Kidney (tissue), 14 donors: Measurements from ENCODE around the gene ADD2. TPM values are rescaled to one million over a fixed set of nuclear protein-coding genes. Genes with fewer than 3 reads are reported as not detected.

Experiments
- DNase-seq, 5 donors: peaks; one replicate each; pipeline ENCODE4 v3.0.0-alpha.2; 2013 to 2020
- FAIRE-seq: peaks from 2 replicates; lab custom pipeline; 2012; peaks lifted over from hg19 to GRCh38; lab: Jason Lieb, UNC
- H3K27ac ChIP-seq, 2 donors: one replicate each; pipeline ENCODE4 v1.7.0; 2013; ENCODE audit warnings: low read depth in 2 of 2, low read length in 2 of 2, inconsistent platforms in 1 of 2
- H3K27me3 ChIP-seq: one replicate; pipeline ENCODE4 v1.7.1; 2013; ENCODE audit warnings: low read length, inconsistent platforms; ENCODE audit not compliant: control insufficient read depth, insufficient read depth
- H3K36me3 ChIP-seq, 3 donors: one replicate each; pipeline versions ENCODE4 v1.7.0 to v1.7.1; 2013; ENCODE audit warnings: low read length in 3 of 3, control low read depth in 1 of 3, inconsistent platforms in 1 of 3; ENCODE audit not compliant: insufficient read depth in 3 of 3, control insufficient read depth in 2 of 3
- H3K4me1 ChIP-seq, 3 donors: one replicate each; pipeline versions ENCODE4 v1.7.0 to v1.7.1; 2013; ENCODE audit warnings: low read length in 3 of 3, inconsistent platforms in 1 of 3, low read depth in 1 of 3; ENCODE audit not compliant: control insufficient read depth in 2 of 3, insufficient read depth in 2 of 3
- H3K4me3 ChIP-seq, 3 donors: one replicate each; pipeline versions ENCODE4 v1.7.0 to v1.8.1; 2013; ENCODE audit warnings: low read length in 3 of 3, control low read depth in 1 of 3, inconsistent platforms in 1 of 3
- H3K9ac ChIP-seq, 3 donors: one replicate each; pipeline versions ENCODE4 v1.7.0 to v1.7.1; 2013; ENCODE audit warnings: low read length in 3 of 3, control low read depth in 1 of 3, inconsistent platforms in 1 of 3
- H3K9me3 ChIP-seq, 3 donors: one replicate each; pipeline versions ENCODE4 v1.7.0 to v1.7.1; 2013; ENCODE audit warnings: low read length in 3 of 3, control low read depth in 1 of 3, inconsistent platforms in 1 of 3; ENCODE audit not compliant: control insufficient read depth in 2 of 3, insufficient read depth in 1 of 3
- CTCF ChIP-seq: IDR thresholded peaks from 3 replicates; pipeline ENCODE4 v1.5.1; 2012; ENCODE audit warnings: mild to moderate bottlenecking, moderate library complexity, borderline replicate concordance; ENCODE audit not compliant: insufficient read depth; ENCODE audit errors: extremely low read depth
- intact Hi-C: fragments of 100-400 bp; cut with DNase I; formaldehyde crosslinking; loops from one replicate; pipeline ENCODE4 v1.11.1; 2022
- polyA plus RNA-seq: library from polyadenylated mRNA; stranded (reverse); fragments of 350-450 nt; fragmentation: Illumina TruSeq; extraction: RNeasy Lipid Tissue Mini Kit (QIAGEN cat#74804); gene quantifications from one replicate; pipeline ENCODE4 v1.2.3, GENCODE V29; 2014; ENCODE audit warnings: low read depth, low replicate concordance; ENCODE audit not compliant: insufficient read depth
- total RNA-seq: library from RNA; stranded (reverse); fragmentation: NEBNext Ultra II Directional; extraction: Animal tissue kit (Norgen Biotek cat#: 25700); gene quantifications from one replicate; pipeline ENCODE4 v1.2.1, GENCODE V29; 2021
- donor health status: control.
- donor health status: control.
- donor health status: control.
- donor health status: control.
- donor health status: control.
- donor health status: DM: yes; HTN: yes; CAD: no.
- donor health status: Normal renal cell carcinoma (clear cell type).

Gene ADD2
- total and polyA plus RNA-seq, 2 donors from 2014 or later = 2.9 TPM; not detected in 1

- intact Hi-C loops = no loop called here
- Histone ChIP-seq H3K4me3 (no peak overlapping the region), H3K27ac (no peak overlapping the region), H3K4me1 (no peaks in the 10 kb centered on the region), H3K9me3 (no peaks in the 10 kb centered on the region), H3K36me3 (no peaks in the 10 kb centered on the region), H3K27me3 (no peaks in the 10 kb centered on the region), H3K9ac (no peak overlapping the region)
- TF ChIP-seq CTCF = no peak
- DNase-seq (no peak), FAIRE-seq (no peak)
These were observed 51.8 kb downstream of the ADD2 start for GRCh38 chr2:70716131-70716743.

- H3K9ac ChIP-seq = no peak overlapping the region
- H3K36me3 ChIP-seq = no peaks in the 10 kb centered on the region
- no peaks in the 10 kb centered on the region for H3K4me1 ChIP-seq
- no peak for DNase-seq
- no peak for TF ChIP-seq CTCF
- H3K27ac ChIP-seq = no peak overlapping the region
- no peaks in the 10 kb centered on the region for H3K9me3 ChIP-seq
- no peak for FAIRE-seq
- H3K4me3 ChIP-seq = no peak overlapping the region
- H3K27me3 ChIP-seq = no peaks in the 10 kb centered on the region
- intact Hi-C loops = no loop called here
These were observed 52.7 kb downstream of the ADD2 start for GRCh38 chr2:70715071-70715985.

GRCh38 chr2:70714141-70714905 lies 53.7 kb downstream of the ADD2 start:
- no peaks in the 10 kb centered on the region for H3K4me1 ChIP-seq
- intact Hi-C loops = no loop called here
- DNase-seq (no peak), FAIRE-seq (no peak)
- H3K9ac ChIP-seq = no peak overlapping the region
- H3K4me3 ChIP-seq = no peak overlapping the region
- no peak overlapping the region for H3K27ac ChIP-seq
- no peak for TF ChIP-seq CTCF
- no peaks in the 10 kb centered on the region for H3K27me3 ChIP-seq
- no peaks in the 10 kb centered on the region for H3K36me3 ChIP-seq
- no peaks in the 10 kb centered on the region for H3K9me3 ChIP-seq
